Gastroesophageal sphincter (tissue), 3 donors: ENCODE measurements around the gene AWAT1.
"Not testable (repeated sequence)": the region's sequence is repeated elsewhere in the genome, so short reads cannot be mapped to it uniquely, and the experiment has no call there.

ENCODE experiments used
- CTCF ChIP-seq, 4 experiments: fragments of 200-600 bp in 2 of 4; fragments of 450-650 bp in 2 of 4; sonication (generic) in 1 of 4; IDR thresholded peaks; one replicate each; pipeline ENCODE4 v1.5.1; 2017 to 2019; ENCODE audit warnings: antibody characterized with exemption in 4 of 4, mild to moderate bottlenecking in 2 of 4, moderate library complexity in 2 of 4
- EP300 ChIP-seq: sonication (generic); formaldehyde crosslinking; IDR thresholded peaks from one replicate; pipeline ENCODE4 v1.6.1; 2017; ENCODE audit warnings: antibody characterized with exemption, mild to moderate bottlenecking
- POLR2AphosphoS5 ChIP-seq: sonication (generic); formaldehyde crosslinking; IDR thresholded peaks from one replicate; pipeline ENCODE4 v1.6.1; 2017; ENCODE audit warnings: antibody characterized with exemption

GRCh38 chrX:70209570-70209969 is 24.9 kb upstream of the AWAT1 start:
- not testable (repeated sequence) for TF ChIP-seq CTCF (IDR thresholded peaks at IDR 0.05); POLR2AphosphoS5; EP300
